Skeletal muscle satellite cell (primary cell): ENCODE data around the gene JPH4.
"Not testable (repeated sequence)": the region's sequence is repeated elsewhere in the genome, so short reads cannot be mapped to it uniquely, and the experiment has no call there.

Source experiments
- H3K27me3 ChIP-seq: 2 replicates; pipeline ENCODE4 v1.7.0; 2013; ENCODE audit warnings: low read length; ENCODE audit not compliant: control insufficient read depth, insufficient read depth
- H3K36me3 ChIP-seq: 2 replicates; pipeline ENCODE4 v1.7.0; 2013; ENCODE audit warnings: mild to moderate bottlenecking, control low read depth, low read length; ENCODE audit not compliant: insufficient read depth
- H3K4me1 ChIP-seq: 2 replicates; pipeline ENCODE4 v1.7.0; 2013; ENCODE audit warnings: low read length; ENCODE audit not compliant: control insufficient read depth, insufficient read depth
- H3K4me2 ChIP-seq: 2 replicates; pipeline ENCODE4 v1.7.0; 2013; ENCODE audit warnings: mild to moderate bottlenecking, low read length
- H3K4me3 ChIP-seq: 2 replicates; pipeline ENCODE4 v1.7.0; 2013; ENCODE audit warnings: low read length
- H3K9ac ChIP-seq: 2 replicates; pipeline ENCODE4 v1.7.0; 2013; ENCODE audit warnings: mild to moderate bottlenecking, low read depth, low read length, moderate library complexity
- H3K9me3 ChIP-seq: replicated peaks from 2 replicates; pipeline ENCODE4 v1.7.0; 2013; ENCODE audit warnings: mild to moderate bottlenecking, control low read depth, low read length

JPH4 gene

DNA sequence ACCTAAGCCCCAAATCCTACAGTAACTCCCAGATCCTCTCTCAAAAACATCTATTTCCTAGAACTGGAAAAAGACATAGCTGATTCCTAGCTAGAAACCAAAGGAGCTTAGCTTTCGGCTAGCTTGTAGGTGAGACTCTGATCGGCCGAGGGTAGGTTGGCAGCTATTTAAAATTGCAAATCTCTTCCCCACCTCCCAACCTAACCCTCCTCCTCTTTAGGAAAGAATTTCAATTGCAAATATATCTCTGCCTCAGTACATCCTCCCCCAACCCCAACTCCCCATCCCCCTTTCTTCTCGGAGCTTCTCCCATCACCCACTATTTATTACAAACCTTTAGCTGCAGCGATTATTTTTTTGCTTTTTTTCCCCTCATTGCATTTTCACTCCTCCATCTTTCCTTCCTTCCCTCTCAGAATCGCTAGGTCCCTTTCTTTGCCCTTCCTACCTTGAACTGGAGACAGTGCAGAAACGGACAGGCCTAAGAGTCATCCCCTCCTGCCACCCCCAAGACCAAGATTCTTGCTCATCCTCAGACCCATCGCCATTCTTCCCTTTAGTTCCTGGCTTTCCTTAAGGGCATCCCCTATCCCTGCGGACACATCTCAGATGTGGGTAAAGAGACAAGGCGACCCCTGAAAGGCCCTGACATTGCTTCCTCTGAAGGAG lies 40.4 kb downstream of the JPH4 start:
- Histone ChIP-seq H3K9ac (no peak overlapping the region), H3K4me3 (no peak overlapping the region), H3K4me2 (no peak overlapping the region), H3K4me1 (peaks cover 11% of the 10 kb centered on the region), H3K9me3 (no peaks in the 10 kb centered on the region), H3K36me3 (no peaks in the 10 kb centered on the region), H3K27me3 (no peaks in the 10 kb centered on the region)

DNA sequence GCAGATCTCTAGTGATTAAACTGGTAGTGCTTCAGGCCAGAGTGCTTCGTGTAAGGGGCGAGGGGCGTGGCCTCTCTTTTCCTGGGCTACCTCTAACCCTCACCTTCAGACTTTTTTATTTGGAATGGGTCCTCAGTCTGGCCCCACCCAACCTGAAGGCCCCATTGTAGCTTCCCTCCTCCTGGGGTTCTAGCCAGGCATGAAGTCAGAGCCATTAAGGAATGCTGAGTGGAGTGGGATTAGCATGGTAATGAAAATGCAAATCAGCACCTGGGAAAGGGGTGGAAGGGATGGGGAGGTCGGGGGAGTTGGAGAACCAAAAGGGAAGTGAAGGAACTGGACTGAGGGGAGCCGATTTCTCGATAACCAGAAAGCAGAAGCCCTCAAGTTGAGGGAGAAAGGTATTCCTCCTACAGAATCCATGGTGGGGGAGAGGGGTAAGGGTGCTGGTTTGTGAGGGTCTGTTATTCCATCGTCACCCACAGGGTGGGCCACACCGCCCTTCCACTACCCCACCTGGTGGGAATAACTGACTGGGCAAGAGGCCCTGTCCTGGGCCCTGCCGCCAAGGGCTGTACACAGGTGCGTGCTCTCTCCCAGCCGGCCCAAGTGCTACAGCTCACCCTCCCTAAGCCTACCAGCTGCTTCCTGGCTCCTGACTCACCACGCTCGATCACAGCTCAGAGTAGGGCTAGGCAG lies 41.1 kb downstream of the JPH4 start:
- H3K27me3 ChIP-seq, result no peaks in the 10 kb centered on the region
- H3K9me3 ChIP-seq, result no peaks in the 10 kb centered on the region
- H3K36me3 ChIP-seq, result no peaks in the 10 kb centered on the region
- no peak overlapping the region for H3K4me2 ChIP-seq
- no peak overlapping the region for H3K9ac ChIP-seq
- H3K4me3 ChIP-seq, result no peak overlapping the region
- peaks cover 11% of the 10 kb centered on the region for H3K4me1 ChIP-seq

DNA sequence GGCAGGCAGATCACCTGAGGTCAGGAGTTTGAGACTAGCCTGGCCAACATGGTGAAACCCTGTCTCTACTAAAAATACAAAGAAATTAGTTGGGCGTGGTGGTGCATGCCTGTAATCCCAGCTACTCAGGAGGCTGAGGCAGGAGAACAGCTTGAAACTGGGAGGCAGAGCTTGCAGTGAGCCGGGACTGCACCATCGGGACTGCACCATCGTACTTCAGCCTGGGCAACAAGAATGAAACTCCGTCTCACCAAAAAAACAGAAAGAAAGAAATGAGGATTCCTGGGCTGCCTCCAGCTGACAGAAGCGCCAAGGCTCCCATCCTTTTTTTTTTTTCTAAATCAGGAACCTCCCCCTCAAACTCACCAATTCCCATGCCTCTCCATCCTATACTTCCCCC lies 41.7 kb downstream of the JPH4 start:
- not testable (repeated sequence) for H3K9ac ChIP-seq, H3K27me3 ChIP-seq

DNA sequence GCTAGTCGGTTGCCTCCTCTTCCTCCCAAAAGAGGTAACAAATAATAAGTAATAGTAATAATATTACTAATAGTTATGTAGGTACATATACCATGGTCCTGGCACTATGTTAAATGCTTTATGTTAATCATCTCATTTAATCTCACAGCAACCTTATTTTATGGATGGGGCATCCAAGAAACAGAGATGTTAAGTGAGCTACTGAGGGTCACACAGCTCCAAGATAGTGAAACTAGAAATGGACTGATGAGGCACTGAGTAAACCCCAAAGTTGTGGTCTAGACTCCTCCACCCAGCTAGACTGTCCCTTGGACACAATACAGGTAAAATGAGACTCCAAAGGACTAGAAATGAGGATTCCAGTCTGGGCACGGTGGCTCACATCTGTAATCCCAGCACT lies 42.1 kb downstream of the JPH4 start:
- Histone ChIP-seq H3K9me3 (no peaks in the 10 kb centered on the region), H3K9ac (no peak overlapping the region), H3K27me3 (no peaks in the 10 kb centered on the region), H3K4me1 (peaks cover 11% of the 10 kb centered on the region), H3K4me3 (no peak overlapping the region), H3K4me2 (no peak overlapping the region), H3K36me3 (no peaks in the 10 kb centered on the region)

More for the DNA sequence above, 41.7 kb downstream of the JPH4 start:
- not testable (repeated sequence) for H3K4me3 ChIP-seq, H3K9me3 ChIP-seq, H3K36me3 ChIP-seq, H3K4me2 ChIP-seq
- H3K4me1 ChIP-seq, result peaks cover 11% of the 10 kb centered on the region

DNA sequence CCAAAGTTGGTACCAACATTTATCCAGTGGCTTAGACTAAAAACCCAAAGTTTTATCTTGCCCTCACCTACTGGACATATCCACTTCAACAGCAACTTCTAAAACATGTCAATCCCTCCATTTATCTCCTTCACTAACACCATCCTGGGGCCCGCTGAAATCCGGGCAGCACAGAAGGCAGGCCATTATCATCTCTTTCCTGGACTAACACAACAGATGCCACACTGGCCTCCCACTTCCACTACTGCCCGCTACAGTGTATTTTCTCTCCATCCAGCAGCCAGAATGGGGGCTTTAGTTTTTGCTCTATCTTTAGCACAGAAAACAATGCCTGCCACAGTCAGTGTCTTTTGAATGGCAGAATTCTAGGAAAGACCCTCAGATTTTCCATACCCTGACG lies 42.6 kb downstream of the JPH4 start:
- Histone ChIP-seq H3K4me3 (no peak overlapping the region), H3K9ac (no peak overlapping the region), H3K4me1 (peaks cover 11% of the 10 kb centered on the region), H3K9me3 (no peaks in the 10 kb centered on the region), H3K27me3 (no peaks in the 10 kb centered on the region), H3K36me3 (no peaks in the 10 kb centered on the region), H3K4me2 (no peak overlapping the region)

DNA sequence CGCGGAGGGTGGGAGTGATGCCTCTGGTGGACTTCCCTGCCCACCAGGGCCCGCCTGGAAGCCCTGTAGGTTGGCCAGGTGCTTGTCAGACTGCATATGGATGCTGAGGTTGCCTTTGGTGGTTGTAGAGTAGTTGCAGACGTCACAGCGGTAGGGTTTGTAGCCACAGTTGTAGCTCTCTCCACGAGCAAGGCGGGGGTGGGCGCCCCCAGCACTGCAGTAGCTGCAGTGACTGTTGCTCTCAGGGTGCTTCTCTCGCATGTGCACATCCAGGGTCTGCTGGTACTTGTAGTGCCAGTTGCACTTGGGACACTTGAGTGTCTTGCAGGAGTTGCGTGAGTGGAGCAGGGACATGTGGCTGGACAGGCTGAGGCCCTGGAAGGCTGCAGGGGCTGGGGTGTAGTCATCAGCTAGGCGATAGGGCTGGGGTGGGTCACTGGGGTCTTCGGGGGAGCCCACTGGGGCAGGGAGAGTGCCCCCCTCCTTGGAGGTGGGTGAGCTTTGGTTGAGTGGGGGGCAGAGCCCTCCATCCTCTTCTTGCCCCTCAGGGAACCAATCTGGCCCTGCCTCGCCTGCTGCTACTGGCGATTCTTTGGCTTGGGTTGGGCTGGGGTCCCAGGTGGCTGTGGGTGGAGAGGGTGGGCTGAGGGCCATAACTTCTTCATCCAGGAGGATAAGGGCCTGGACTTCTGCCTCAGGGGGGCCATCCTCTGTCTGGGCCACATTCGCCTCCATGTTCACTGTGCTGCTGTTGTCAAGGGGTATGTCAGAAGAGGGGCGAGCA lies 44.7 kb downstream of the JPH4 start:
- Histone ChIP-seq H3K4me2 (no peak overlapping the region), H3K36me3 (no peaks in the 10 kb centered on the region), H3K4me3 (no peak overlapping the region), H3K9me3 (no peaks in the 10 kb centered on the region), H3K9ac (no peak overlapping the region), H3K4me1 (peaks cover 5% of the 10 kb centered on the region), H3K27me3 (no peaks in the 10 kb centered on the region)

DNA sequence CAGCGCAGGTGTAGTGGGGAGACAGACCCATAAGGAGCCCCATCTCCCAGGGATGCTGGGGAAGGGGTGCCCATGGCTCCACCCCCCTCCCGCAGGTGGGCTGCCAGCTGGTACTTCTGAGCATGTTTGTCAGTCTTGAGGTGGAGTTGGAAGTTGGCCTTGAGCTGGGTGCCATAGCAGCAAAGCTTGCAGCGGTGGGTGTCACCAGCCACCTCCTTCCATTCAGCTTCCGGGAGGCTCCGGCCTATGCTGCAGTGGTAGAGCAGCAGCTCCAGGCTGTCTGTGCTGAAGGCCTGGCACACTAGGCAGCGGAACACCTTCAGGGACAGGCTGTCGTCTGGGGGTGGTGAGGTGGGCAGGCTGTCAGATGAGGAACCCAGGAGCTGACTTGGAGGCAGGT lies 45.9 kb downstream of the JPH4 start:
- H3K9ac ChIP-seq, result no peak overlapping the region
- no peaks in the 10 kb centered on the region for H3K36me3 ChIP-seq
- no peaks in the 10 kb centered on the region for H3K9me3 ChIP-seq
- no peaks in the 10 kb centered on the region for H3K27me3 ChIP-seq
- no peak overlapping the region for H3K4me3 ChIP-seq
- H3K4me2 ChIP-seq, result no peak overlapping the region
- no peaks in the 10 kb centered on the region for H3K4me1 ChIP-seq

DNA sequence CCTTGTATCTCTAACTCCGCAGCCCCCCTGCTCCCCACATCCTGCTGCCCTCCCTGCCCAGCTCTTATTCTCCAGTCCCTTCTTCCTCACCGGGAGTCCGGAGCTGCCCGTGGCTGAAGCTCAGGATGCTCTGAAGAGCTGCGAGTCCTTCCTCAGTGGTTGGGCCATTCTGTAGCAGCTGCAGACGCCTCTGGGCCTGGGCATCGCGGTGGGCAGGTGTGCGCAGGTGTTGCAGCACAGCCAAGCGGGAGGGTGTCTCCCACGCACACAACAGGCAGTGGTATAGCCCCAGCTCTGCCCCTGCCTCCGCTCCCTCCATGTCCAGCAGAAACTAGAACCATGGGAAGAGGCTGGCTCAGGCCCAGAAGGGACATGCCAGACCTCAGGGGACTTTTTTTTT lies 47.2 kb downstream of the JPH4 start:
- no peak overlapping the region for H3K4me3 ChIP-seq
- H3K9ac ChIP-seq, result no peak overlapping the region
- H3K9me3 ChIP-seq, result no peaks in the 10 kb centered on the region

DNA sequence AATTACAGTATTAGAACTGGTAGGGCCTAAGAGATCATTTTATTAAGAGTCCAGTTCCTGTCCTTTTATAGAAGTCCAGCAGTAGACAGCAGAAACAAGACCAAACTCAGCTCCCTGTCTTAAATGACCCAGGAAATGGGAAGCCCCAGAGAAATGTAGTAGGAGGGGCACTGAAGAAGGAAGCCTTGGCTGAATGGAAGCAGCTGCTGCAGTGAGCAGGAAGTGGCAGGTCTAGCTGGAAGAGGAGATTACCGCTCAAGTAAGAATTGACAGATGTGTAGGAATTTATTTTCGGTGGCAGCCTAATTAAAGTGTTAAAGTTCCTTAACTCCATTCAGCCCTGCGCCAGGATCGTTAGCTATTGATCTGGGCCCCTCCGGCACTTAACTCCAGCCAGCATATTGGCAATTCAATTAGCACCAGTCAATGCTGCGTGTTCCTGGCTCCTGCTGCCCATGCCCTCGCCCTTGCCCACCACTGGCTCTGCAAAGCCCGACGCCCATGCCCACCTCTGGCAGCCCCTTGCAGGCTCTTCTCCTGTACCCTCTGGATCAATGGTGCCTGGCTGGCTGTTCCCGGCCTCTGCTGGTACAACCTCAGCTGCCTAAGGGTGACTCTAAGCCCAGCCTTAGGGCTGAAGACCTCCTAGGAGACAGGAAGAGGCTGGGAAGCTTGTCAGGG lies 48.1 kb downstream of the JPH4 start:
- no peak overlapping the region for H3K4me3 ChIP-seq
- H3K27me3 ChIP-seq, result no peaks in the 10 kb centered on the region
- no peak overlapping the region for H3K4me2 ChIP-seq
- no peak overlapping the region for H3K9ac ChIP-seq
- no peaks in the 10 kb centered on the region for H3K4me1 ChIP-seq
- H3K36me3 ChIP-seq, result no peaks in the 10 kb centered on the region
- H3K9me3 ChIP-seq, result no peaks in the 10 kb centered on the region

More for the DNA sequence above, 47.2 kb downstream of the JPH4 start:
- no peaks in the 10 kb centered on the region for H3K27me3 ChIP-seq
- H3K36me3 ChIP-seq, result no peaks in the 10 kb centered on the region
- H3K4me1 ChIP-seq, result no peaks in the 10 kb centered on the region
- no peak overlapping the region for H3K4me2 ChIP-seq

DNA sequence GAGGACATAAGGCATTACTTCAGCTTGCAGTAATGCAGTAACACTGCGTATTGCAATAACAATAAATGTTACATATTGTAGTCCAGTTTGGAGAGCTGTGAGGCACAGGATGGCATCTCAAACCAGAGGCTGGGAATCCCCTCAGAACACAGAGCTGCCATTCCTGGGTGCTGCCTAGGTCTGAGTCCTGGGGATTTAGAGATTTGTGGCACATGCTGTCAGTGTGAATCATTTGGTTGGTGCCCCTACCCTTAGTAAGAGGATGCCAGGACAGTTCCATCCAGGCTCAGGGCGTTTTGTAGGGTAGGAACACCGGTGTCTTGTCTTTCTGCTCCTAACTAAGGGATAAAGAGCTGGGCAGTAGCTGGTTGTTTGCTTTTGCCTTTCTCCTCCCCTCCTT lies 49.6 kb downstream of the JPH4 start:
- Histone ChIP-seq H3K9ac (no peak overlapping the region), H3K4me1 (no peaks in the 10 kb centered on the region), H3K9me3 (no peaks in the 10 kb centered on the region), H3K4me3 (no peak overlapping the region), H3K36me3 (no peaks in the 10 kb centered on the region), H3K27me3 (no peaks in the 10 kb centered on the region), H3K4me2 (no peak overlapping the region)

DNA sequence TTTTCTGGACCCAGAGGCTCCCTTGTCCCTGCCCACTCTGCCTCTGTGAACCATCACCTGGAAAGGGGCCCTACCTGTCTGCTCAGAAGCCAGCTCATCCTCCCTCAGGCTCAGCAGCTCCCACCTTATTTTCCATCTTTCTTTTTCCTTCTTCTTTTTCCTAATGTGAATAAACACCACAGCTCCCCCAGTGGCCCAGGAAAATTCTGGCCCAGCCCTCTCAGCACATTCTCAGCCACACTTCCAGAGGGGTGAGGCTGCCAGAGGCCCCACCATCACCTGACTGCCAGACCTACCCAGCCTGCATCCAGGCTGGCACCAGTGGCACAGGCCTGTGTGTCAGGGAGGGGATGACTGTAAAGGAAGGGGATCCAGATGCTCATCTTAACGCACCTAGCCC lies 50.0 kb downstream of the JPH4 start:
- Histone ChIP-seq H3K9me3 (no peaks in the 10 kb centered on the region), H3K4me3 (no peak overlapping the region), H3K36me3 (no peaks in the 10 kb centered on the region), H3K4me2 (no peak overlapping the region), H3K4me1 (no peaks in the 10 kb centered on the region), H3K27me3 (no peaks in the 10 kb centered on the region), H3K9ac (no peak overlapping the region)
